Measurements from ENCODE around the gene GPR39. TPM values are rescaled to one million over a fixed set of nuclear protein-coding genes. Genes with fewer than 3 reads are reported as not detected.

The GPR39 gene
- total RNA-seq, 1 experiment from 2014 or later = 20.9 TPM

DNA sequence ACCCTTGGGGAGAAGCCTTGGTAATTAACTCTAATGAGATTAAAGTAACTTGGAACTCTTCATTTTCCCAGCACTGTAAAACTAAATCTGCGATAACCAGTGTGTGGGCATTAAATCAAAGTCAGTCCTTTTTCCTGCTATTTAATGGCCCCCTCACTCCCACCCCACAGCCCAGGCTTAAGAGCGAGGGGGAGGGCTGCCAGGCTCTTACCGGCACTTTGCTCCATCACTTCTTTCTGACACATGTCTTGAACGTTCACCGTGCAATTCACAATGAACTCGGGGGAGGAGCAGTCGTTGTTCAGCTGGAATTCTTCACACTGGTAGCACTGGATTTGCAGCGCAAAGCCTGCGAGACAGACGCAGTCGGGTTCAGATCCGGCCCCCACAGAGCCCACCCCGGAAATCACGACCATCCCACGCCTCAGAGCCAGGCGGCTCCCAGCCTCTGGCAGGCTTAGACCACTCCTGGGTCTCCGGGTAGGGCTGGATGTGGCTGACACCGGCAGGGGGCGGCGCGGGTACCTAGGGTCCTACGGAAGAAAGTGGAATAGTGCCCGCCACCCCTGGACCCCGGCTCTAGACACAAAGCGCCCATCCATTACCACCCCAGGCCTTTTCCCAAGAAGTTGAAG, 251.7 kb downstream of the GPR39 start:
- Histone ChIP-seq H3K27ac (no peak overlapping the region), H3K36me3 (ENCODE audit: low read depth) (no peaks in the 10 kb centered on the region), H3K9me3 (ENCODE audit: insufficient read depth, low read depth) (no peaks in the 10 kb centered on the region), H2AFZ (no peak overlapping the region), H3K79me2 (ENCODE audit: low read depth) (no peaks in the 10 kb centered on the region), H3K27me3 (ENCODE audit: insufficient read depth, low read depth) (no peaks in the 10 kb centered on the region), H3K9me2 (ENCODE audit: insufficient read depth) (no peaks in the 10 kb centered on the region), H3K4me2 (no peak overlapping the region), H3K4me3 (no peak overlapping the region), H3K4me1 (replicated peaks; ENCODE audit: insufficient read depth) (peaks cover 12% of the 10 kb centered on the region), H4K20me1 (ENCODE audit: insufficient read depth) (no peaks in the 10 kb centered on the region), H3F3A (ENCODE audit: insufficient read depth, low read depth) (peaks cover 11% of the 10 kb centered on the region; the same call in 1 of the 2 replicates)
- CTCF ChIA-PET = interaction anchor here (0.5 kb wide), 1 partner anchor 18 kb away, joined by 3 read pairs; no protein-coding TSS in a partner anchor
- TF ChIP-seq EZH2 (IDR thresholded peaks at IDR 0.05; ENCODE audit: low read depth) = no peak
- TF ChIP-seq, protein P1, sequence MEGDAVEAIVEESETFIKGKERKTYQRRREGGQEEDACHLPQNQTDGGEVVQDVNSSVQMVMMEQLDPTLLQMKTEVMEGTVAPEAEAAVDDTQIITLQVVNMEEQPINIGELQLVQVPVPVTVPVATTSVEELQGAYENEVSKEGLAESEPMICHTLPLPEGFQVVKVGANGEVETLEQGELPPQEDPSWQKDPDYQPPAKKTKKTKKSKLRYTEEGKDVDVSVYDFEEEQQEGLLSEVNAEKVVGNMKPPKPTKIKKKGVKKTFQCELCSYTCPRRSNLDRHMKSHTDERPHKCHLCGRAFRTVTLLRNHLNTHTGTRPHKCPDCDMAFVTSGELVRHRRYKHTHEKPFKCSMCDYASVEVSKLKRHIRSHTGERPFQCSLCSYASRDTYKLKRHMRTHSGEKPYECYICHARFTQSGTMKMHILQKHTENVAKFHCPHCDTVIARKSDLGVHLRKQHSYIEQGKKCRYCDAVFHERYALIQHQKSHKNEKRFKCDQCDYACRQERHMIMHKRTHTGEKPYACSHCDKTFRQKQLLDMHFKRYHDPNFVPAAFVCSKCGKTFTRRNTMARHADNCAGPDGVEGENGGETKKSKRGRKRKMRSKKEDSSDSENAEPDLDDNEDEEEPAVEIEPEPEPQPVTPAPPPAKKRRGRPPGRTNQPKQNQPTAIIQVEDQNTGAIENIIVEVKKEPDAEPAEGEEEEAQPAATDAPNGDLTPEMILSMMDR (conservative IDR thresholded peaks at IDR 0.05) = no peak
- intact Hi-C loops (cut with micrococcal nuclease; ENCODE audit: unreplicated experiment) = no loop called here
- no peak for DNase-seq
- POLR2A ChIA-PET (ENCODE audit: unreplicated experiment) = no interaction called here
- no TSS peak for BruUV-seq (replicated peaks)

DNA sequence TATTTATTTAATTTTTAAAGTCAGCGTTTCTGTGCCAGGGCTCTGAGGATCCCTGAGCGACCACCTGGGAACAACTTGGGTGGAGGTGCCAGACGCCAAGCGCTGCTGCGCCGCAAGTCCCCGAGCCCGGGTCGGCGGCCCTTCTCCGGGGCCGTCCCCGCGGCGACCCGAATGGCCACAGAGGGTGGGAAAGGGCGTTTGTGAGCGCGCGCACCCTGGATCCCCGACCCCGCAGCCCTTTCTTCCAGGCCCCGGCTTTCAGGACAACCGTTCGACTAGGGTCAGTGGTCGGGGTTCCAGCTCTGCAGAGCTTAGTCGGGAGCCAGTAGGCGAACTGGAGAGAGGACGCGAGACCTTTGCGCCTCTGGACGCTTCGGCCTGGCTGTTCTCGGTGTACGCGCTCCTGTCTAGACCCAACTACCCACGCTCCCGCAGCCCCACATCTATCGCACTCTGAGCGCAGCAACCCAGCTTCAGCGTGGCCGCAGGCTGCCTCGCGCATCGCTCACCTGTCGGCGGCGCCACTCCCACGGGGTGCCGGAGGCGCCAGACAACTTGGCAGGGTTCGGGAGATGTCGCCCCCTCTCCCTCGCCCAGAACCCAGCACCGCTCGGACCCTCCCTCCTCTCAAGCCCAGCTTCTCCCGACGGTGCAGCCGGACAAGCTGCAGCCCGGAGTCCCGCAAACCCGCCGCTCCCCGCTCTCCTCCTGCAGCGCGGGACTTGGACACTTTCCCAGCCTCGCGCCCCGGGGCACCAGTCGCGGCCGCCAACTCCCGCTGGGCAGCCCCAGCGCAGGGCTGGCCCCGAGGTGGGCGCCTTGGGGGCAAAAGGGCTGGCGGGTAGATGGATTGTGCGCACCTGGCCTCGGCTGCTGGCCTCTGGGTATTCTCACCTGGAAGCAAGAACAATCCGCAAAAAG, 252.6 kb downstream of the GPR39 start:
- Histone ChIP-seq H3K27me3 (ENCODE audit: insufficient read depth, low read depth) (no peaks in the 10 kb centered on the region), H3K4me3 (peak overlapping the region; percentile 75), H3F3A (ENCODE audit: insufficient read depth, low read depth) (peaks cover 11% of the 10 kb centered on the region; the same call in 1 of the 2 replicates), H3K4me1 (replicated peaks; ENCODE audit: insufficient read depth) (peaks cover 12% of the 10 kb centered on the region), H2AFZ (peak overlapping the region; percentile 77), H3K27ac (no peak overlapping the region), H3K79me2 (ENCODE audit: low read depth) (no peaks in the 10 kb centered on the region), H3K4me2 (peak overlapping the region; percentile 93), H3K9me2 (ENCODE audit: insufficient read depth) (no peaks in the 10 kb centered on the region), H4K20me1 (ENCODE audit: insufficient read depth) (no peaks in the 10 kb centered on the region), H3K36me3 (ENCODE audit: low read depth) (no peaks in the 10 kb centered on the region), H3K9me3 (ENCODE audit: insufficient read depth, low read depth) (no peaks in the 10 kb centered on the region)
- BruUV-seq (replicated peaks) = no TSS peak
- CTCF ChIA-PET = interaction anchor here (0.7 kb wide), 1 partner anchor 366 kb away, joined by 3 read pairs; no protein-coding TSS in a partner anchor
- no peak for TF ChIP-seq EZH2 (IDR thresholded peaks at IDR 0.05; ENCODE audit: low read depth)
- TF ChIP-seq, protein P1 (conservative IDR thresholded peaks at IDR 0.05) = no peak
- intact Hi-C loops (cut with micrococcal nuclease; ENCODE audit: unreplicated experiment) = no loop called here
- POLR2A ChIA-PET (ENCODE audit: unreplicated experiment) = no interaction called here
- DNase-seq = peak in 1 of 2 experiments; percentile 14

DNA sequence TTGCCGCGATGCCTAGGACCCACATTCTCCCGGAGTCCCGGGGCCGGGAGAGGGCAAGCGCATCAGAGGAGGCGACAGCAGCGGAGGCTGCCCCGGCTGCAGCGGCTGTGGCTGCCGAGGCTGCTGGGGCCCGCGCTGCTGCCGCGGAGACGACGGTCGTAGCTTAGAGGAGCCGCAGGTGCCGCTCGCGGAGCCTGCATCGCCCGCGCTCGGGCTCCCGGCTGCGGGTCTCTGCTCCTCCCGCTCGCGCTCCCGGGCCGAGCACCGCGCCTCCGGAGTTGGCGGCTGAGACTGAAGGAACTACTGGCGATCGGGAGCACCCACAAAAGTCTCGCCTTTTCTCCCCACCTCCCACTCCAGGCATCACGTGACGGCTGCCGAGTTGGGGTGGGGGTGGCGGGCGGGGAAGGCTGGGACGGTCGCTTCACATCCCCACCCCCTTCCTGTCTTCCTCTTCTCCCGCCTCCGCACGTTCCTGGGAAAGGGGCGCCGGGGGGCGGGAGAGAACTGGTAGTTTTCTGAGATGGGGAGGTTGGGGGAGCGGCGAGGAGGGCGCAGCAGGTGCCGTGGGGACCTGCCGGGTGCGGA, 253.4 kb downstream of the GPR39 start, which contains the start of gene LYPD1:
Gene LYPD1, minus strand, starts transcription at position 298 of the 588 bp plus-strand sequence. Its CDS starts 273 bp downstream, at position 25.
- H3K4me1 ChIP-seq (replicated peaks; ENCODE audit: insufficient read depth) = peaks cover 12% of the 10 kb centered on the region
- TF ChIP-seq EZH2 (IDR thresholded peaks at IDR 0.05; ENCODE audit: low read depth) = no peak
- TF ChIP-seq, protein P1 (conservative IDR thresholded peaks at IDR 0.05) = no peak
- no peaks in the 10 kb centered on the region for H4K20me1 ChIP-seq (ENCODE audit: insufficient read depth)
- H3K36me3 ChIP-seq (ENCODE audit: low read depth) = no peaks in the 10 kb centered on the region
- peak within 1 kb of the TSS; percentile 77 for H2AFZ ChIP-seq
- 0 out of 2 replicates have a peak within 1 kb of the TSS, but pooled peaks have one; percentile 6 for H3K27ac ChIP-seq
- H3K4me3 ChIP-seq = peak within 1 kb of the TSS; percentile 75
- H3F3A ChIP-seq (ENCODE audit: insufficient read depth, low read depth) = peaks cover 11% of the 10 kb centered on the region; the same call in 1 of the 2 replicates
- peak in 1 of 2 experiments; percentile 37 for DNase-seq
- intact Hi-C loops (cut with micrococcal nuclease; ENCODE audit: unreplicated experiment) = loop anchor here (2.0 to 5.0 kb wide), 3 partner anchors 231 to 253 kb away; partner anchors contain the start of gene GPR39
- peak within 1 kb of the TSS; percentile 93 for H3K4me2 ChIP-seq
- no peaks in the 10 kb centered on the region for H3K27me3 ChIP-seq (ENCODE audit: insufficient read depth, low read depth)
- CTCF ChIA-PET = interaction anchor here (0.7 kb wide), 1 partner anchor 367 kb away, joined by 3 read pairs; no protein-coding TSS in a partner anchor
- no peaks in the 10 kb centered on the region for H3K9me2 ChIP-seq (ENCODE audit: insufficient read depth)
- H3K79me2 ChIP-seq (ENCODE audit: low read depth) = no peaks in the 10 kb centered on the region
- BruUV-seq (replicated peaks) = no TSS peak
- no peaks in the 10 kb centered on the region for H3K9me3 ChIP-seq (ENCODE audit: insufficient read depth, low read depth)
- POLR2A ChIA-PET (ENCODE audit: unreplicated experiment) = no interaction called here
